ENCODE results near the gene HS2ST1.
"Not testable (repeated sequence)": the region's sequence is repeated elsewhere in the genome, so short reads cannot be mapped to it uniquely, and the experiment has no call there.

Gene HS2ST1

GRCh38 chr1:87066708-87067107 lies 152.3 kb downstream of the HS2ST1 start:
- not testable (repeated sequence) for DNase-seq (ENCODE audit: low read depth)

GRCh38 chr1:87072411-87072810 lies 158.0 kb downstream of the HS2ST1 start:
- no peak for DNase-seq (ENCODE audit: low read depth)

GRCh38 chr1:87072904-87073303 lies 158.5 kb downstream of the HS2ST1 start:
- DNase-seq (ENCODE audit: low read depth): no peak

GRCh38 chr1:87074001-87074795 lies 159.8 kb downstream of the HS2ST1 start:
- DNase-seq (ENCODE audit: low read depth): no peak

- no peak for DNase-seq (ENCODE audit: low read depth)
Measured at GRCh38 chr1:87077959-87078639, 163.7 kb downstream of the HS2ST1 start.

GRCh38 chr1:87084244-87084836 lies 169.9 kb downstream of the HS2ST1 start:
- no peak for DNase-seq (ENCODE audit: low read depth)

- DNase-seq (ENCODE audit: low read depth): no peak
Measured at GRCh38 chr1:87086120-87086519, 171.7 kb downstream of the HS2ST1 start.

GRCh38 chr1:87089070-87089736 lies 174.8 kb downstream of the HS2ST1 start:
- DNase-seq (ENCODE audit: low read depth): no peak

- no peak for DNase-seq (ENCODE audit: low read depth)
Measured at GRCh38 chr1:87089823-87090222, 175.4 kb downstream of the HS2ST1 start.

GRCh38 chr1:87091425-87091824 lies 177.0 kb downstream of the HS2ST1 start:
- DNase-seq (ENCODE audit: low read depth): no peak

- DNase-seq (ENCODE audit: low read depth): no peak
Measured at GRCh38 chr1:87092846-87093245, 178.4 kb downstream of the HS2ST1 start.

- DNase-seq (ENCODE audit: low read depth): no peak
Measured at GRCh38 chr1:87093286-87093685, 178.9 kb downstream of the HS2ST1 start.

GRCh38 chr1:87094238-87094637 lies 179.8 kb downstream of the HS2ST1 start:
- DNase-seq (ENCODE audit: low read depth): no peak

GRCh38 chr1:87100271-87100670 lies 185.8 kb downstream of the HS2ST1 start:
- no peak for DNase-seq (ENCODE audit: low read depth)

- no peak for DNase-seq (ENCODE audit: low read depth)
Measured at GRCh38 chr1:87103074-87103473, 188.6 kb downstream of the HS2ST1 start.

- no peak for DNase-seq (ENCODE audit: low read depth)
Measured at GRCh38 chr1:87104140-87104539, 189.7 kb downstream of the HS2ST1 start.

- no peak for DNase-seq (ENCODE audit: low read depth)
Measured at GRCh38 chr1:87104945-87105344, 190.5 kb downstream of the HS2ST1 start.

GRCh38 chr1:87106144-87106543 lies 191.7 kb downstream of the HS2ST1 start:
- no peak for DNase-seq (ENCODE audit: low read depth)

GRCh38 chr1:87106867-87107266 lies 192.4 kb downstream of the HS2ST1 start:
- DNase-seq (ENCODE audit: low read depth): no peak

GRCh38 chr1:87108228-87108627 lies 193.8 kb downstream of the HS2ST1 start:
- no peak for DNase-seq (ENCODE audit: low read depth)

GRCh38 chr1:87108814-87109411 lies 194.5 kb downstream of the HS2ST1 start:
- DNase-seq (ENCODE audit: low read depth): no peak

Data from activated T-cell treated with anti-CD3 and anti-CD28 coated beads for 48 hours (primary cell).